Activated CD4-positive, alpha-beta T cell treated with anti-CD3 and anti-CD28 coated beads, Interleukin-2, amount 50 U/mL, for 16 hours (primary cell): ENCODE data around the gene TSKU.

Source experiments
- DNase-seq: peaks from one replicate; pipeline ENCODE4 v3.0.0-alpha.2; 2020

TSKU gene

GRCh38 chr11:76830639-76831327, 47.6 kb downstream of the TSKU start:
- DNase-seq: no peak

- no peak for DNase-seq
These were observed 48.6 kb downstream of the TSKU start for GRCh38 chr11:76831686-76832310.

GRCh38 chr11:76832361-76832760, 49.2 kb downstream of the TSKU start:
- DNase-seq: no peak

DNA sequence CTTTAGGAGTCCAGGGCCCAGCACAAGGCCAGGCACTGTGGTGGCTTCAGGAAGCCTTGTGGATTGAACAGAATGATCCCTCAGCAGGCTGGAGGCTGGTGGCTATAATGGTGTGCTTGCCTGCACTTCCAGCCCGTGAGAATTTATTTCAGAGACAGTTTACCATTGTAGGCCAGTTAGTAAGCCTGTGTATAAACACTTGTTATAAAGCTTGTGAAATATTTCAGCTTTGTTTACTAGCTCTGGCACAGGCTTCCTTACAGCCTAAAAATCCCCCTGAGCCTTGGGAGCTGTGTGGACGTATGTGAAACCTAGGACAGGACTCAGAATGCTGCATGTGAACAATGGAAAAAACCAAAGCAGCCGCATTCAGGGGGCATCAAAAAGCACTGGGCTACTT, 51.0 kb downstream of the TSKU start:
- DNase-seq: no peak

DNA sequence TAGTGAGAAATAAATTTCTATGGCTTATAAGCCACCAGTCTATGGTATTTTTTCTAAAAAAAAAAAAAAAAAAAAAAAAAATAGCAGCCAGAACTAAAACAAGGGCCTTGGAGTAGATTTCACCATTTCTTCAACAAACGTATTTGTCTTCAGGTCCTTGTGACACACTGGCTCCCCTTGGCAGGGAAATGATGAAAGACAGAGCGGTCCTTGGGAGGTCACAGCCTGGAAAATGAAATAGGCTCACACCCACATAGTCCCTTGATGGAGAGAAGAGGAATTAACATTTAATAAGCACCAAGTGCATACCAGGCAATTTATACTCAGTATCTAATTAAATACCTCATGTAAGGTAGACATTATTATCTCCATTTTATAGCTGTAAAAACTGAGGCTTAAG, 51.9 kb downstream of the TSKU start:
- no peak for DNase-seq

- no peak for DNase-seq
These were observed 52.9 kb downstream of the TSKU start for GRCh38 chr11:76835928-76836612.

- DNase-seq: no peak
These were observed 53.6 kb downstream of the TSKU start for GRCh38 chr11:76836613-76837291.

GRCh38 chr11:76837696-76838677, 54.8 kb downstream of the TSKU start:
- DNase-seq: no peak

DNA sequence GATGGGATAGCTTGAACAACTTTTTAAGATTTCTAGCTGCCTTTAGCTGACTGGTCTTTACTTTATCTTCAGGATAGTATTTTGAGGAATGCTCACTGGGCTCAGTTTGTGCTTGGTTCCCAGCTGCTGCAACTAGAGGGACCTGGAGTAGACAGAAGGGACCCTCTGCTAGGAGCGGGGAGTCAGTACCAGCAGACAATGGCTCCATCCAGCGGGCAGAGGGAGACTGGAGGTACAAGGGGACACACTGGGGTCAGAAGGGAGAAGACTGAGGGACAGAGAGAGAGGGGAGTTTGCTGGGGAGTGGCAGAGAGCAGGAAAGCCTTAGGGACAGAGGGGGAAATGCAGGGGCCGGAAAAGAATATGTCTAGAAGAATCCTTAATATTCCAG, 55.5 kb downstream of the TSKU start:
- no peak for DNase-seq

DNA sequence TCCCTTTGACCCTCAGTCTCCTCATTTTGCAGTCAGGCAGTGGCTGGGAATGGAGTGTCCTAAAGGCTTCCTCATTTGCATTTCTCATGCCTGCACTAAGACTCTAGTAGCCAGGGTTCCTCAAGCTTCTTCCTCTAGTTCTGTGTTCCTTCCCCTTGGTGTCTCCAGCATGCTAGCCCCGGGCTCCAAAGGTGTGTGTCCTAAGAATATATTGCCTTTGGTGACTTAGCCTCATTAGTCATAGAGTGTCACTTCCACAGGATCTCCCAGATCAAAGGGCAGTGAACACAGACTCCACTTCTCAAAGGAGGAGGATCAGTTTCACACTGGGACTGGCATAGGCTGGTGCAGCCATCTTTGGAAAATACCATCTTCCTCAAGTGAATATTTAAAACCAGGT, 56.2 kb downstream of the TSKU start:
- no peak for DNase-seq

DNA sequence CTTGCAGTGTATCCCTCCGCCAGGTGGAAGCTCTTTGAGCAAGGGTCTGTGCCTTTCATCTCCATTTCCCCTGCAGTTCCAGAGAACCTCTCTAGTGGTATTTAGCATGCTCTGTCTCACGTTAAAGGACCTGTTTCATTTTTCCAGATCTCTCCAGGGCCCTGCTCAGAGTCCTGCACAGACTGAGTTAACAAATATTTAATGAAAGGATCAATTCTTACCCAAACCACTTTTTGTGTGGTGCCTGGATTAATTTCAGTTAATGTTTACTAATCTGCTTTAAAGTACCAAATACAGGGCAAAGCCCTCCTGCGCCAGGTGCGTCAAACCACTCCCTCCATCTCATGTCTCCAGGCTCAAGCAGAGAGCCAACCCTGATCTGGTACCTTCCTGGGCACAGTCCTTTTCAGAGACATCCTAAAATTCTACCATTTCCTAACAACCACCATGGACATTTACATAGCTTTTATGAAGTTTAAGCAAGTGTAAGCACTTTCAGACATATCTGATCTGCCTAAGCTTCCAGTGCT, 58.8 kb downstream of the TSKU start:
- no peak for DNase-seq

DNA sequence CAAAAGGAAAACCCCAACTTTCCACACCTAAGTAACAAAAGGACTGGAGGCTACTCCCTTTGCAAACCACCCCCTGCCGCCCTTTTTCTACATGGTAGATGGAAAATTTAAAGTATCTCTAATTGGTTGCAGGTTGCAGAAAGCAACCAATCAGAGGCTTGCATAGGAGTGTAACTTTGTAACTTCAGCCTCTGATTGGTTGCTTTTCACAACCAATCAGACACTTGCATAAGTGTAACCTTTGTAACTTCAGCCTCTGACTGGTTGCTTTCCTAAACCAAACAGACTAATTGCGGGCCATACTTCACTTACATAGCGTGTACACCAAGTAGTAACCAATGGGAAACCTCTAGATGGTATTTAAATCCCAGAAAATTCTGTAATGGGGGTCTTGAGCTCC, 60.8 kb downstream of the TSKU start:
- no peak for DNase-seq

GRCh38 chr11:76844511-76844910, 61.4 kb downstream of the TSKU start:
- DNase-seq: no peak

DNA sequence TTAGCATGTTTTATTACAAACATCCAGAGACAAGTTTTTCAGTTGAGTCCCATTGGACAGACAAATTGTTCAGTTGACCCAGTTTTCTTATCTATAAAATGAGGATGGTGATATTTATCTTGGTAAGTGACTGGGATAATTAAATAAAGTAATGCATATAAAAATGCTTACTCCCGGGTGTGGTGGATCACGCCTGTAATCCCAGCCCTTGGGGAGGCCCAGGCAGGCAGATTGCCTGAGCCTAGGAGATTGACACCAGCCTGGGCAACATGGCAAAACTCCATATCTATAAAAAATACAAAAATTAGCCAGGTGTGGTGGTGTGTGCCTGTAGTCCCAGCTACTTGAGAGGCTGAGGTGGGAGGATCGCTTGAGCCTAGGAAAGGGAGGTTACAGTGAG, 61.9 kb downstream of the TSKU start:
- no peak for DNase-seq

DNA sequence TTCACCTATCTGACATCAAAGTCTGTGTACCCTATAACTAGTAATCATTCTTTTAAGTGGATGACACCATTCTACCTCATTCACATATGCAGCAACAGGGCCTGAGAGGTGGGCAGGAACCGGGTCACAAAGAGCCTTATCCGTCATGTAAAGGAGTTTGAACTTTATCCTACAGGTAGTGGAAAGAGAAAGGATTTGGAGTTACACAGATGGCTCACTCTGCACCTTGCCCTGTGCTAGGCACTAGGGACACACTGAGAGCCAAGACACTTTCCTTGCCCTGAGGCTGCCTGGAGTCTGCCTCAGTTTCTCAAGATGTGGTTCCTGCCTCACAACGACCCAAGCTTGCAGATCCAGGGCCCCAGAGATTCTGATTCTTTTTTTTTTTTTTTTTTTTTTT, 63.3 kb downstream of the TSKU start:
- no peak for DNase-seq
